GM12864 (cell line): ENCODE data around the gene OR2G6.
"Not testable (repeated sequence)": the region's sequence is repeated elsewhere in the genome, so short reads cannot be mapped to it uniquely, and the experiment has no call there.

Experiments
- DNase-seq: peaks from one replicate; pipeline ENCODE4 v3.0.0-alpha.2; 2011; ENCODE audit warnings: low read depth
- H3K4me3 ChIP-seq: 2 replicates; pipeline ENCODE4 v1.5.1; 2011; ENCODE audit warnings: mild to moderate bottlenecking, low read depth, low read length, control low read depth
- TF ChIP-seq, protein P1 (sequence below): IDR thresholded peaks from 2 replicates; pipeline ENCODE4 v1.5.1; 2011; ENCODE audit warnings: low read depth, mild to moderate bottlenecking, moderate library complexity, low read length, control low read depth, inconsistent platforms; ENCODE audit errors: missing control alignments

Gene OR2G6

DNA sequence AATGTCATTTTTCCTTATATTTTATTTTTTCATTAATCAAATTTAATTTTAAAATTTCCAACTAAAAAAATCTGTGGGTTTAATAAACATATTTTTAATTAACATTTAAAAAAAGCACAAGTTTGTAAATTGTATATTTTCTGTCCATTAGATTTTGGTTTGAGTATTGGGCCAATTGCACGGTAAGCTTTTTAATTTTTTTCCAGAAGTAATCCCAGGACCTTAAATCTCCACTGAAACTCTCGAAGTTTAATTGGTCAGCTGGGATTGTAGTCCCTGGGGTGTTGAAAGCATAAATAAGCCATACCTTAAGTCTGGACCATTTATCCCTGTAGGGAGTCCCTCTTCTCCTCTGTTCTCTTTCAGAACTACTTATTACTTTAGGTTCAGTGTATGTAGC, at the start of gene OR2G6:
OR2G6 (plus strand) TSS at position 301 of the 400 bp plus-strand sequence. CDS start 13,574 bp downstream, outside the sequence.
- DNase-seq, H3K4me3 ChIP-seq: not testable (repeated sequence)

DNA sequence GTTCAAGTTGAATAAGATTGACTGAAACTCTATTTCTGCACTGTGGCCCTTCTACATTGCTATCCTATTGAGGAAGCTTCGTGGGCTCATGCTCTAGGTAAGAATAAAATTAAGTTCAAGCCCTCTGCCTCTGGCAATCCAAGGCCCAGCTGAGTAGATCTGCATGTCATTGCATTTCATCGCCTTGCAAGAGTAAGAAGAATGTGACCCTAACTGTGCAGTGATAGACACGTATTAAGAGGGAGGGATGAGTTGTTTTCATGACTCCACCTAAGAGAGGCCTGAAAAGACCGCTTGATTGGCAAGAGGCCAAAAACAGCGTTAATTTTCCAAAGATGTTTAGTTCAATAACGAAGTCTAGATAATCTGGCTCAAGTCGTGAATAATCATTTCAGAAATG, 48.8 kb upstream of the OR2G6 start:
- DNase-seq: not testable (repeated sequence)

DNA sequence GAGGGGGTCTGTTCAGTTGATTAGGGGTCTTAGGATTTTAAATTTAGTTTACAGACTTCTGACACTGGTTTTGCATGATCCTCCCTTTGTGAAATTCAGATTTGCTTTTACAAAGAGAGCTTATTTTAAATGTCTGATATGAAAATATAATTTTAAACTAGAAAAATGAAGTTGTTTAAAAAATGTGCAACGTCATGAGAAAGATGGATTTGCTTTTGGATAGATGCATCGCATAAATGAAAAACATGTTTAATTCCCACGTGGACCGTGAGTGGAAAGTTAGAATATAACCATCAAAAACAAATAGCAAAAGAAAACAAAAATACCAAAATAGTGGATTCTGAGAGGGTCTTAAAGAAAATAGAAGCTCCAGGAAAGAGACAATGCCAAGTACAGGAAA, 36.7 kb upstream of the OR2G6 start:
- DNase-seq: no peak
- no peak overlapping the region for H3K4me3 ChIP-seq
- TF ChIP-seq, protein P1, sequence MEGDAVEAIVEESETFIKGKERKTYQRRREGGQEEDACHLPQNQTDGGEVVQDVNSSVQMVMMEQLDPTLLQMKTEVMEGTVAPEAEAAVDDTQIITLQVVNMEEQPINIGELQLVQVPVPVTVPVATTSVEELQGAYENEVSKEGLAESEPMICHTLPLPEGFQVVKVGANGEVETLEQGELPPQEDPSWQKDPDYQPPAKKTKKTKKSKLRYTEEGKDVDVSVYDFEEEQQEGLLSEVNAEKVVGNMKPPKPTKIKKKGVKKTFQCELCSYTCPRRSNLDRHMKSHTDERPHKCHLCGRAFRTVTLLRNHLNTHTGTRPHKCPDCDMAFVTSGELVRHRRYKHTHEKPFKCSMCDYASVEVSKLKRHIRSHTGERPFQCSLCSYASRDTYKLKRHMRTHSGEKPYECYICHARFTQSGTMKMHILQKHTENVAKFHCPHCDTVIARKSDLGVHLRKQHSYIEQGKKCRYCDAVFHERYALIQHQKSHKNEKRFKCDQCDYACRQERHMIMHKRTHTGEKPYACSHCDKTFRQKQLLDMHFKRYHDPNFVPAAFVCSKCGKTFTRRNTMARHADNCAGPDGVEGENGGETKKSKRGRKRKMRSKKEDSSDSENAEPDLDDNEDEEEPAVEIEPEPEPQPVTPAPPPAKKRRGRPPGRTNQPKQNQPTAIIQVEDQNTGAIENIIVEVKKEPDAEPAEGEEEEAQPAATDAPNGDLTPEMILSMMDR: no peak

More for the DNA sequence above, 48.8 kb upstream of the OR2G6 start:
- H3K4me3 ChIP-seq: not testable (repeated sequence)

DNA sequence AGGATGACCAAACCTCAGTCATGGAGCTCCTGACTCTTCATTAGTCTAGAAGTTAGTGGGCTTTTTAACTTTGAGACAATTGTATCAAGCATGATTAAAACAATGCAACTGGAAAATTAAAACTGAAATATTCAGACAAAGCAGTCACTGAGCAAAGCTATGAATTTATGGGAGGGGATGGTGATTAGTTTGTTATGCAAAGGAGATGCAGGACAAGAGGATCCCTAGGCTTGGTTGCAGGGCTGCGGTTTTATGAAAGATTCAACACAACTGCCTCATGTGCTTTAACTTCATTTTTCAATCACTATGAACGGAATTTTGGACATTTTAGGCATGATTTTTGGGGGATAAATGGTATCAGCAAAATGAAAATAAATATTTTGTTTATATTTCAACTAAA, 35.8 kb upstream of the OR2G6 start:
- H3K4me3 ChIP-seq, DNase-seq: not testable (repeated sequence)

DNA sequence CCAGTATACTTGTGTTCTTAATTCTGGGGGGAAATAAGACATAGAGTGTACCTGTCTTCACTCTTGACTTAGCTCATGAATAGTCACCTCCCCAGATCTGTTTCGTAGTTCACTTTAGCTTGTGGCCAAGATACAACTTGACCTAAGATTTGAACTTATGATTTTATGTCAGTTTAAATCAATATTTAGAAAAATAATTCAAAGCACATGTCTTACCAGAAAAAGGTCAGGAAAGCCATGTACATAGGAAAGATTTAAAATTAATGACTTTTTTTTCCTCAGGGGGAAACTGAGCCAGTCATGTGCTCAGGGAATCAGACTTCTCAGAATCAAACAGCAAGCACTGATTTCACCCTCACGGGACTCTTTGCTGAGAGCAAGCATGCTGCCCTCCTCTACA, 34.8 kb upstream of the OR2G6 start, which contains the start of gene OR2T3:
OR2T3 (plus strand) TSS at position 301 of the 400 bp plus-strand sequence; CDS start at position 301, 0 bp downstream.
- not testable (repeated sequence) for DNase-seq, H3K4me3 ChIP-seq

DNA sequence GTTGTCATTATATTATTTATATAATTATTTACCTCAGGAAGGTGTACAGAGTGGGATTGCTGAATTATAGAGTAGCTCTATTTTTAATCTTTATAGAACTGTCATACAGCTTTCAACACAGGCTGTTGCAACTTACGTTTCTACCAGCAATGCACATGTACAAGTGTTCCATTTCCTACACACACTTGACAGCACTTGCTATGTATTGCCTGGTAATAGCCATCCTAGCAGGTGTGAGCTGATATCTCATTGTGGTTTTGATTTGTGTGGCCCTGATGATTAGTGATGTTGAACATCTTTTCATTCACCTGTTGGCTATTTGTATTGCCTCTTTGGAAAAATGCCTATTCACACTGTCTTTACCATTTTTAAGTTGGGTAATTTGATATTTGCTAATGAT, 32.2 kb upstream of the OR2G6 start:
- DNase-seq, H3K4me3 ChIP-seq: not testable (repeated sequence)

DNA sequence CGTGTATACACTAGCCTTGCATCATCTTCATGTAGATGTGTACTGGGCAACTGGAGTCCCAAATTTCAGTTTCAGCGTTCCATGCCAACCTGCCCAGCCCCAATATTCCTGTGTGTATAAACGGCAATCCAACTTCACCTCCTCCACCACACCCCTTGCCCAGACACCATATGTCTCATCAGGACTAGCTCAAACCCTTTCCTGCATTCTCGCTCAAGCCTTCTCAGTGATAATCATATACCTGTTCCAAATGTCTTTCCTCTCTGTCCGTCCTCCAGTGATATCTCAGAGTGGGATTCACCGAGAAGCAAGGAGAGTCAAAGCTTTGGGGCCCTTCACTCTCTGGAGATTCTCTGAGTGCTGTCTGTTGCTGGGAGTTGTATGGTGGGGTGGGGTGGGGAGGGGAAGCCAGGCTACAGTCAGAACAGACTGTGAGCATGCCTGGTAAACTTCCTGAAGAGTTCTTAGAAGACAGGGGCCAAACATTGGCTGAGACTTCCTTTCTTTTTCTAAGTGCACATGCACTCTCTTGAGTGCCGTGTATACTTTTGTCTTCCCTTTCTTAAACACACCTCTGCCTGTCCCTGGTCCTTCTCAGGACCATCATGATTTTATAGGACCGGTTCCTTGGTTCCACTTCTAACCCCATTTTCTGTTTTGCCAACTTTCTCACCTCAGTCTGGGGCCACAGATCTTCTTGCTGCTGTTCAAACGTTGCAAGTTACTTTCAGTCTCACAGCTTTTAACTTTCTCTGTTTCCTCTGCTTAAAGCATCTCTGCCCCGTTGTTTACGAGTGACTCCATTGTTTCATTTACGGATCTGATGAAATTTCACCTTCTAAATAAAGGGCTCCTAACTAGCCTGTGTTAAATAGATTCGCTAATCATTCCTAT, 25.9 kb upstream of the OR2G6 start:
- H3K4me3 ChIP-seq: not testable (repeated sequence)
- peak; percentile 2 for DNase-seq

DNA sequence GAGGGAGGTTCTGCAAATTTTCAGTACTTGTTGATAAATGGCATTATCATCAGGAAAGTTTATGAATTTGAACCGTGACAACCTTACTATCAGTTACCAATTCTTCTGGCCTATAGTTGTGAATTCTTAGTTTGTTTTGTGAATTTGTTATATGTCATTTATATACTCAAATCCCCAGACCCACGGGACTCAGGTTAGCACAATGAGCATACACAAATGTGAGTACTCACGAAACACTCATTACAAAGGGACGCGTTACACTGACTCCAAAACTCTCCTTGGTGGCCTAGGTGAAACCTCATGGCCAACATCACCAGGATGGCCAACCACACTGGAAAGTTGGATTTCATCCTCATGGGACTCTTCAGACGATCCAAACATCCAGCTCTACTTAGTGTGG, 19.6 kb upstream of the OR2G6 start, which contains the start of gene OR2T5:
OR2T5 (plus strand) TSS at position 301 of the 400 bp plus-strand sequence; CDS start at position 301, 0 bp downstream.
- DNase-seq, H3K4me3 ChIP-seq: not testable (repeated sequence)

DNA sequence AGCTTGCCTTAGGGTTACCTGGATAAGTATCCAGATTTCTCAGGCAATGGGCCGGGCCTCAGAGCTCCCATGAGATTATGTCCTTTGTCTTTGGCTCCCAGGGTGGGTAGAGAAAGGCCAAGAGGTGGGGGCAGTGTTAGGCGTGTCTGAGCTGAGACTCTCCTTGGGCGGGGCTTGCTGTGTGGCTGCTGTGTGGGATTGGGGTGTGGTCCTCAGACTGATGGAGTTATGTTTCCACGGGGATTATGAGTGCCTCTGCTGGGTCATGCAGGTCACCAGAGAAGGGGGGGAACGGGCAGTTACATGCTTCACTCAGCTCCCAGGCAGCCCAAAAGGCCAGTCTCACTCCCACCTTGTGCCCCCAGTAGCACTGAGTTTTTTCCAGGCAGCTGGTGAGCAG, 11.2 kb upstream of the OR2G6 start:
- DNase-seq, H3K4me3 ChIP-seq: not testable (repeated sequence)

DNA sequence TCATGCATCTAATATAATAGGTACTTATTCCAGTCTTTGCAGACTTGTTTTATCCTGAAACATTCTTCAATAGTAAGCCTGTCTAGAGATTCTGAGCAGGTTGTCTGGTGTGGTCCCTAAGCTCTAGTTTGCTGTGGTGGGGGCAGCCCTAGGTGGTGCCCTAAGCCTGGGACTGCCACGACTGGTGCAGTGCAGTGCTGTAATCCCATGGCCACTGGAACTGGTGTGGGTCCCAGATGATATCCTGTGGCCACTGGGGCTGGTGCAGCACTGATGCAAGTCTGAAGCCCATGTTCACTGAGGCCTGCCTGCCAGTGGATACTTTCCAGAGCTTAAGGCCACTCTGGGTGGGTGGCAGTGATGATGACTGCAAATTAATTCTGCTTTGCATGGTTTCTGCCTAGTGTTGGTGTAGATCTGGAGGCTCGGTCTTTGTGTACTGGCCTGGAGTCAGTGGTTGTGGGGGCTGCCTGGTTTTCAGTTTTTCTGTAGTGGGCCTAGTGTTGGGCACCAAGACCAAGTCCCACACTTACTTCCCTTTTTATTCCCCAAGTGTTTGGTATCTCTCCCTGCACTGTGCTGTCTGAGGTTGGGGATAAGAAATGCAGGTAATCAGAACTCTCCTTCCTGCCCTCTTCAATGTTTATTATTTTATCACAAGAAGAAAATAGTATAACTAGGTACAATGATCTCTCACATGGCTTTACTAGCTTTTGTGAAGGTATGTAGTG, 7.4 kb upstream of the OR2G6 start:
- not testable (repeated sequence) for DNase-seq, H3K4me3 ChIP-seq

DNA sequence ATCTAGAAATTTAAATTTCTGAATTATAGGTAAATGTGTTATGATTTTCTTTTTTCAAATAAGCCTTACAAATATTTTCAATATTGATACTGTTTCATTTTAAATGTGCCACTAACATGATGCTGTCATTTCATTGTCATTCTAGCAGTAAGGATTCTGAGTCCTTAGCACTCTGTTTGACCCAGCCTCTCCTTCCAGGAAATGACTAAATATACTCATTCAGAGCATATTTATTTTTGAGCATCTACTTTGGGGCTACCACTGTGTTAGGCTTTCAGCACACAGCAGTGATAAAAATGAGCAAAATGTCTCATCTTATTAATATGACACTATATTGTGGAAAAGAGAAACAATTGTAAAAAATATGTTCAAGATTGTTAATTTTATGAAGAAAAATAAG, 2.3 kb downstream of the OR2G6 start:
- not testable (repeated sequence) for H3K4me3 ChIP-seq, DNase-seq

DNA sequence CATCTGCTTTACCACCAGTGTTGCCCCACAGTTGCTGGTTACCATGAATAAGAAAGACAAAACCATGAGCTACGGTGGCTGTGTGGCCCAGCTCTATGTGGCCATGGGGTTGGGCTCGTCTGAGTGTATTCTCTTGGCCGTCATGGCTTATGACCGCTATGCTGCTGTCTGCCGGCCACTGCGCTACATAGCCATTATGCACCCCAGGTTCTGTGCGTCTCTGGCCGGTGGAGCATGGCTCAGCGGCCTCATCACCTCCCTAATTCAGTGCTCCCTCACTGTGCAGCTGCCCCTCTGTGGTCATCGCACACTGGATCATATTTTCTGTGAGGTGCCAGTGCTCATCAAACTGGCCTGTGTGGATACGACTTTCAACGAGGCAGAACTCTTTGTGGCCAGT, 14.0 kb downstream of the OR2G6 start:
- no peak overlapping the region for H3K4me3 ChIP-seq
- no peak for DNase-seq
- TF ChIP-seq, protein P1: no peak

DNA sequence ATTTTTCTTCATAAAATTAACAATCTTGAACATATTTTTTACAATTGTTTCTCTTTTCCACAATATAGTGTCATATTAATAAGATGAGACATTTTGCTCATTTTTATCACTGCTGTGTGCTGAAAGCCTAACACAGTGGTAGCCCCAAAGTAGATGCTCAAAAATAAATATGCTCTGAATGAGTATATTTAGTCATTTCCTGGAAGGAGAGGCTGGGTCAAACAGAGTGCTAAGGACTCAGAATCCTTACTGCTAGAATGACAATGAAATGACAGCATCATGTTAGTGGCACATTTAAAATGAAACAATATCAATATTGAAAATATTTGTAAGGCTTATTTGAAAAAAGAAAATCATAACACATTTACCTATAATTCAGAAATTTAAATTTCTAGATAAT, 29.6 kb downstream of the OR2G6 start:
- DNase-seq: not testable (repeated sequence)

DNA sequence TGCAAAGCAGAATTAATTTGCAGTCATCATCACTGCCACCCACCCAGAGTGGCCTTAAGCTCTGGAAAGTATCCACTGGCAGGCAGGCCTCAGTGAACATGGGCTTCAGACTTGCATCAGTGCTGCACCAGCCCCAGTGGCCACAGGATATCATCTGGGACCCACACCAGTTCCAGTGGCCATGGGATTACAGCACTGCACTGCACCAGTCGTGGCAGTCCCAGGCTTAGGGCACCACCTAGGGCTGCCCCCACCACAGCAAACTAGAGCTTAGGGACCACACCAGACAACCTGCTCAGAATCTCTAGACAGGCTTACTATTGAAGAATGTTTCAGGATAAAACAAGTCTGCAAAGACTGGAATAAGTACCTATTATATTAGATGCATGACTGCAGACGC, 39.5 kb downstream of the OR2G6 start:
- not testable (repeated sequence) for H3K4me3 ChIP-seq, DNase-seq

More for the DNA sequence above, 29.6 kb downstream of the OR2G6 start:
- H3K4me3 ChIP-seq: not testable (repeated sequence)

DNA sequence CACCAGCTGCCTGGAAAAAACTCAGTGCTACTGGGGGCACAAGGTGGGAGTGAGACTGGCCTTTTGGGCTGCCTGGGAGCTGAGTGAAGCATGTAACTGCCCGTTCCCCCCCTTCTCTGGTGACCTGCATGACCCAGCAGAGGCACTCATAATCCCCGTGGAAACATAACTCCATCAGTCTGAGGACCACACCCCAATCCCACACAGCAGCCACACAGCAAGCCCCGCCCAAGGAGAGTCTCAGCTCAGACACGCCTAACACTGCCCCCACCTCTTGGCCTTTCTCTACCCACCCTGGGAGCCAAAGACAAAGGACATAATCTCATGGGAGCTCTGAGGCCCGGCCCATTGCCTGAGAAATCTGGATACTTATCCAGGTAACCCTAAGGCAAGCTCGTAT, 43.2 kb downstream of the OR2G6 start:
- not testable (repeated sequence) for DNase-seq, H3K4me3 ChIP-seq

DNA sequence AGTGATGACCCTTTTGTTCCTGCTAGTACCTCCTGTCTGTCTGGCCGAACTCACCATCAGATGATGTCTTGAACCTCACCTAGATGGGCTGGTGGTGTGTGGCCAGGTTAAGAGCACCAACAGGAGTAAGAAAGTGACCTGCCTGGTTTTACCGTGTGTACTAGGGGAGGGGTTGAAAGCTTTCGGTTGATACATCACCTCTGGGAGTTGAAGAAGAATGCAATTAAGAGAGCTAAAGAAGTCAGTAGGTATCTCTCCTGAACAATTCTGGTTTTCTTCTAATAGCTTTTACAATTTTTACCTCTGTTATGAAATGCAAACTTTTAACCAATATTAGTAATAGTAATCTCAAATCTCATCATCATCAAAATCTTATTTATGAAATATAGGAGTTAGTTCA, 54.8 kb downstream of the OR2G6 start, which contains the start of gene OR2T29:
OR2T29 (minus strand) TSS at position 101 of the 400 bp plus-strand sequence. CDS start 3,281 bp downstream, outside the sequence.
- H3K4me3 ChIP-seq, DNase-seq: not testable (repeated sequence)
